Smooth muscle cell (in vitro differentiated cells): ENCODE measurements around the gene HNRNPUL2. TPM values are rescaled to one million over a fixed set of nuclear protein-coding genes. Genes with fewer than 3 reads are reported as not detected.
"Not testable (repeated sequence)": the region's sequence is repeated elsewhere in the genome, so short reads cannot be mapped to it uniquely, and the experiment has no call there.

Experiments used
- DNase-seq: peaks from one replicate; lab custom pipeline; 2025; ENCODE audit not compliant: unreplicated experiment; lab: John Stamatoyannopoulos, UW
- H2AFZ ChIP-seq: fragments of 200-600 bp; sonication (generic); 2 replicates; pipeline ENCODE4 v1.6.0; 2016; ENCODE audit warnings: antibody characterized with exemption, low read depth, mild to moderate bottlenecking
- H3F3A ChIP-seq: fragments of 200-600 bp; sonication (generic); 2 replicates; pipeline ENCODE4 v1.6.0; 2017; ENCODE audit warnings: antibody characterized with exemption, low read depth
- H3K27ac ChIP-seq: fragments of 200-600 bp; sonication (generic); 2 replicates; pipeline ENCODE4 v1.5.1; 2016; ENCODE audit warnings: low read depth, mild to moderate bottlenecking
- H3K27me3 ChIP-seq: fragments of 200-600 bp; sonication (generic); 2 replicates; pipeline ENCODE4 v1.6.1; 2016; ENCODE audit warnings: low read depth, mild to moderate bottlenecking
- H3K36me3 ChIP-seq: fragments of 200-600 bp; sonication (generic); 2 replicates; pipeline ENCODE4 v1.5.1; 2016; ENCODE audit warnings: low read depth
- H3K4me1 ChIP-seq: fragments of 200-600 bp; sonication (generic); 2 replicates; pipeline ENCODE4 v1.5.1; 2016; ENCODE audit warnings: low read depth
- H3K4me2 ChIP-seq: fragments of 200-600 bp; sonication (generic); 2 replicates; pipeline ENCODE4 v1.6.0; 2016; ENCODE audit warnings: mild to moderate bottlenecking
- H3K4me3 ChIP-seq: fragments of 200-600 bp; sonication (generic); 2 replicates; pipeline ENCODE4 v1.5.1; 2016; ENCODE audit warnings: mild to moderate bottlenecking
- H3K79me2 ChIP-seq: fragments of 200-600 bp; sonication (generic); 2 replicates; pipeline ENCODE4 v1.6.0; 2016; ENCODE audit warnings: low read depth, mild to moderate bottlenecking
- H3K9ac ChIP-seq: fragments of 200-600 bp; sonication (generic); 2 replicates; pipeline ENCODE4 v1.6.0; 2016; ENCODE audit warnings: low read depth
- H3K9me3 ChIP-seq: fragments of 200-600 bp; sonication (generic); replicated peaks from 2 replicates; pipeline ENCODE4 v1.5.1; 2016; ENCODE audit warnings: low read depth
- H4K20me1 ChIP-seq: fragments of 200-600 bp; sonication (generic); 2 replicates; pipeline ENCODE4 v1.6.0; 2016; ENCODE audit warnings: low read depth
- WGBS: methylation state at CpG from one replicate; pipeline ENCODE4 v1.1.7; 2016; ENCODE audit warnings: low lambda C conversion rate; 5-methylcytosine and 5-hydroxymethylcytosine counted together
- polyA plus RNA-seq: library from polyadenylated mRNA; unstranded; fragments of >200 nt; fragmentation: Nextera tagmentation; extraction: Ambion mirVana; gene quantifications from 2 replicates; pipeline ENCODE4 v1.2.1, GENCODE V29; 2016
- total RNA-seq: library from RNA; depleted of rRNA; stranded (reverse); fragments of >200 nt; gene quantifications from 2 replicates; pipeline ENCODE4 v1.2.3, GENCODE V29; 2014
- TF ChIP-seq, protein P1 (sequence below): fragments of 200-600 bp; sonication (generic); IDR thresholded peaks from 2 replicates; pipeline ENCODE4 v1.5.1; 2017; ENCODE audit warnings: borderline replicate concordance, mild to moderate bottlenecking, antibody characterized with exemption; ENCODE audit not compliant: insufficient read depth, poor library complexity, severe bottlenecking

HNRNPUL2 gene
- total and polyA plus RNA-seq, 2 experiments from 2014 or later = 3.6 to 19.4 TPM

DNA sequence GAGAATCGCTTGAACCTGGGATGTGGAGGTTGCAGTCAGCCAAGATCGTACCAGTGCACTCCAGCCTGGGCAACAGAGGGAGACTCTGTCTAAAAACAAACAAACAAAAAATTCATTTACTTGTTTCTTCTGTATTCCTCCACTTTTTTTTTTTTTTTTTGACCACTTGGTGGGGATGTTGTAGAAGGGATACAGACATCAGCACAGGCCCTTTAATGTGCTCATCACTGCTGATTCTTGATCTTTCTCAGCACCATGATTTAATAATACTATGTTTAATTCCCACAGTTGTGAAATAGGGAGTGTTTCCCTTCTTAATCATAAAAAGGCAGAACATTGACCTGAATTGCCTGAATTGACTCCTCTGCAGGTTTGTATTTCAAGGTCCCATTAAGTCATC is 5.6 kb upstream of the HNRNPUL2 start:
- Histone ChIP-seq H4K20me1 (peaks cover 8% of the 10 kb centered on the region), H3K27ac (no peak overlapping the region), H3K4me1 (peaks cover 11% of the 10 kb centered on the region), H3K36me3 (peaks cover 4% of the 10 kb centered on the region), H3K27me3 (no peaks in the 10 kb centered on the region), H3K79me2 (peaks cover 66% of the 10 kb centered on the region), H2AFZ (no peak overlapping the region), H3K9me3 (no peaks in the 10 kb centered on the region), H3F3A (peaks cover 10% of the 10 kb centered on the region), H3K4me3 (no peak overlapping the region), H3K4me2 (no peak overlapping the region), H3K9ac (no peak overlapping the region)
- TF ChIP-seq, protein P1, sequence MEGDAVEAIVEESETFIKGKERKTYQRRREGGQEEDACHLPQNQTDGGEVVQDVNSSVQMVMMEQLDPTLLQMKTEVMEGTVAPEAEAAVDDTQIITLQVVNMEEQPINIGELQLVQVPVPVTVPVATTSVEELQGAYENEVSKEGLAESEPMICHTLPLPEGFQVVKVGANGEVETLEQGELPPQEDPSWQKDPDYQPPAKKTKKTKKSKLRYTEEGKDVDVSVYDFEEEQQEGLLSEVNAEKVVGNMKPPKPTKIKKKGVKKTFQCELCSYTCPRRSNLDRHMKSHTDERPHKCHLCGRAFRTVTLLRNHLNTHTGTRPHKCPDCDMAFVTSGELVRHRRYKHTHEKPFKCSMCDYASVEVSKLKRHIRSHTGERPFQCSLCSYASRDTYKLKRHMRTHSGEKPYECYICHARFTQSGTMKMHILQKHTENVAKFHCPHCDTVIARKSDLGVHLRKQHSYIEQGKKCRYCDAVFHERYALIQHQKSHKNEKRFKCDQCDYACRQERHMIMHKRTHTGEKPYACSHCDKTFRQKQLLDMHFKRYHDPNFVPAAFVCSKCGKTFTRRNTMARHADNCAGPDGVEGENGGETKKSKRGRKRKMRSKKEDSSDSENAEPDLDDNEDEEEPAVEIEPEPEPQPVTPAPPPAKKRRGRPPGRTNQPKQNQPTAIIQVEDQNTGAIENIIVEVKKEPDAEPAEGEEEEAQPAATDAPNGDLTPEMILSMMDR = no peak
- no peak for DNase-seq
- 92% methylated on average over 2 of the region's 2 CpGs for WGBS

DNA sequence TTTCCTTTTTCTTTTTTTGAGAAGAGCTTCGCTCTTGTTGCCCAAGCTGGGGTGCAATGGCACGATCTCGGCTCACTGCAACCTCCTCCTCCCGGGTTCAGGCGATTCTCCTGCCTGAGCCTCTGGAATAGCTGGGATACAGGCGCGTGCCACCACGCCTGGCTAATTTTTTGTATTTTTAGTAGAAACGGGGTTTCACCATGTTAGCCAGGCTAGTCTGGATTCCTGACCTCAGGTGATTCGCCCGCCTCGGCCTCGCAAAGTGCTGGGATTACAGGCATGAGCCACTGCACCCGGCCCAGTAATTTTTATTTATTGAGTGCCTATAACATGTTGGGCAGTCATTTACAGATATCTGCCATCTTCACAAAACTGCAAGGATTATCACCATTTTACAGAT is 2.8 kb upstream of the HNRNPUL2 start:
- H2AFZ ChIP-seq, H3K27me3 ChIP-seq, H3K36me3 ChIP-seq, H3K27ac ChIP-seq, DNase-seq, H3K9me3 ChIP-seq: not testable (repeated sequence)
- H3K9ac ChIP-seq = peak overlapping the region; percentile 10
- H3F3A ChIP-seq = peaks cover 17% of the 10 kb centered on the region
- peaks cover 78% of the 10 kb centered on the region for H3K79me2 ChIP-seq
- H3K4me2 ChIP-seq = peak overlapping the region; percentile 99
- H3K4me1 ChIP-seq = peaks cover 16% of the 10 kb centered on the region
- WGBS = 82% methylated on average over 14 of the region's 14 CpGs
- peaks cover 24% of the 10 kb centered on the region for H4K20me1 ChIP-seq
- peak overlapping the region; percentile 87 for H3K4me3 ChIP-seq

DNA sequence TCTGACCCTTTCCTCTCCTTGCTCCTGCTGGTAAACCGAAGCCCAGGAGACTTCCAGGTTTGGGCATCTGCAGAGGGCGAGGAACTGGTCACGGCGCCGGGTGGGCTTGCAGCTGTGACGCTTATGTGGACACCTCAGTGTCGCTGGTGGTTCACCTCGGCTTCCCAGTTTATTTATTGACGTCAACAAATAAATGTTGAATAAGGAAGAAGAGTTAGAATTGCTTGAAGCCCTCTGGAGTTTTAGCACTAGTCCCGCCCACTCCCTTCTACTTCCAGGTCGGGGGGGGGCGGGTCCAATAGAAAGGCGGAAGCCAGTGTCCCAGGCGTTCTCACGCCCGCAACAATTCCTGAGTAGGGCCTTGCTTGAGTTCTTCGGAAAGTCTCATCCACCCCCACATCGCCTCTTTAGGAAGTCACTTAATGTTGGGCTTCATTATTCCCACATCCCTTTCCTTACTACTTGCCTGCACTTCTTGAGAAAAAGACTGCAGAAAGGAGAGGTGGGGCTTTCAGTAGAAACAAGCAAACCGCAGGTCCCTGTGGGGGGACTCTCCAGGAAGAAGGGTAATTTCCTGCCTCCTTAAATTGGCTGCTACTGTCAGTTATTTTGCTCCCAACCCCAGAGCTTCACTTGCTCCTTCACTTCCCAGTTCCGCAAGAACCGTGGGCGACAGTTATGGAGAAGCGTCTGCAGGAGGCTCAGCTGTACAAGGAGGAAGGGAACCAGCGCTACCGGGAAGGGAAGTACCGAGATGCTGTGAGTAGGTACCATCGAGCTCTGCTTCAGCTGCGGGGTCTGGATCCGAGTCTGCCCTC is 1.1 kb upstream of the HNRNPUL2 start, which contains the start of gene TTC9C:
TTC9C (plus strand) TSS at position 316 of the 818 bp plus-strand sequence; CDS start at position 679, 363 bp downstream.
- no peaks in the 10 kb centered on the region for H3K27me3 ChIP-seq
- WGBS = 2% methylated on average over 29 of the region's 29 CpGs
- no peaks in the 10 kb centered on the region for H3K9me3 ChIP-seq

DNA sequence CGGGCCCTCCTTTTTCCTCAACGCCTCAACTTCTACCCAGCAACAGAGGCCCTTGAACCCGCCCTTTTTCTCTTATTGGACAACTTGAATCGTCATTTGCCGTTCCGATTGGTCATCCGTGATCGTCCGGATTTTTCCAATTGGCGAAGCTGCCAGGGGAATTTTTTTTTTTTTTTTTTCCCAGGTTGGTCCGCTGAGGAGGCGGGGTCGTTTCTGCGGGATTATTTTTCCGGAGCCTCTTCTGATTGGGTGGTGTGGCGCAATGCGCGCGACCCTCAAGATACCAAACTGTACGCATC is 564 bp upstream of the HNRNPUL2 start:
- peaks cover 82% of the 10 kb centered on the region for H3K79me2 ChIP-seq
- H3K9ac ChIP-seq = peak overlapping the region; percentile 77
- TF ChIP-seq, protein P1 = no peak
- no peaks in the 10 kb centered on the region for H3K27me3 ChIP-seq
- H4K20me1 ChIP-seq = peaks cover 42% of the 10 kb centered on the region
- peak overlapping the region; percentile 87 for H3K4me3 ChIP-seq
- H3K4me2 ChIP-seq = peak overlapping the region; percentile 99
- peak; percentile 86 for DNase-seq
- H2AFZ ChIP-seq = peak overlapping the region; percentile 98
- peaks cover 17% of the 10 kb centered on the region for H3F3A ChIP-seq
- peaks cover 2% of the 10 kb centered on the region for H3K36me3 ChIP-seq
- under 1% methylated on average over 20 of the region's 20 CpGs for WGBS
- H3K9me3 ChIP-seq = no peaks in the 10 kb centered on the region
- peaks cover 27% of the 10 kb centered on the region for H3K4me1 ChIP-seq
- peak overlapping the region; percentile 89 for H3K27ac ChIP-seq

More for the DNA sequence above, 1.1 kb upstream of the HNRNPUL2 start, which contains the start of gene TTC9C:
- Histone ChIP-seq H3K4me3 (peak within 1 kb of the TSS; percentile 87), H4K20me1 (peaks cover 41% of the 10 kb centered on the region), H3K9ac (peak within 1 kb of the TSS; percentile 77), H3K4me2 (peak within 1 kb of the TSS; percentile 99), H3K79me2 (peaks cover 82% of the 10 kb centered on the region), H3K36me3 (no peaks in the 10 kb centered on the region), H3K27ac (peak within 1 kb of the TSS; percentile 89), H3F3A (peaks cover 17% of the 10 kb centered on the region), H2AFZ (peak within 1 kb of the TSS; percentile 98), H3K4me1 (peaks cover 27% of the 10 kb centered on the region)
- DNase-seq = peak; percentile 70
- TF ChIP-seq, protein P1 = no peak
